Neuronal stem cell (in vitro differentiated cells): ENCODE data around the gene HBP1.

Experiments used
- DNase-seq: peaks from one replicate; pipeline ENCODE4 v3.0.0-alpha.2; 2013; ENCODE audit warnings: low spot score
- H2AFZ ChIP-seq: one replicate; pipeline ENCODE4 v1.6.1; 2013; ENCODE audit warnings: mild to moderate bottlenecking, low read length, inconsistent platforms
- H2AK5ac ChIP-seq: 2 replicates; pipeline ENCODE4 v1.6.1; 2013; ENCODE audit warnings: low read depth, mild to moderate bottlenecking, inconsistent platforms, low read length, moderate library complexity, mixed read lengths
- H2BK120ac ChIP-seq: 2 replicates; pipeline ENCODE4 v1.6.1; 2013; ENCODE audit warnings: low read depth, mild to moderate bottlenecking, inconsistent platforms, low read length, moderate library complexity, mixed read lengths
- H2BK12ac ChIP-seq: one replicate; pipeline ENCODE4 v1.6.1; 2013; ENCODE audit warnings: low read length, inconsistent platforms
- H2BK15ac ChIP-seq: 2 replicates; pipeline ENCODE4 v1.6.1; 2013; ENCODE audit warnings: mild to moderate bottlenecking, low read length, inconsistent platforms, mixed read lengths
- H2BK5ac ChIP-seq: one replicate; pipeline ENCODE4 v1.6.1; 2013; ENCODE audit warnings: inconsistent platforms, mild to moderate bottlenecking, low read length, moderate library complexity
- H3K14ac ChIP-seq: one replicate; pipeline ENCODE4 v1.6.1; 2013; ENCODE audit warnings: low read length, inconsistent platforms
- H3K18ac ChIP-seq: 2 replicates; pipeline ENCODE4 v1.6.1; 2013; ENCODE audit warnings: low read length, inconsistent platforms
- H3K23ac ChIP-seq: 2 replicates; pipeline ENCODE4 v1.6.1; 2013; ENCODE audit warnings: low read depth, mild to moderate bottlenecking, mixed read lengths, low read length, inconsistent platforms; ENCODE audit not compliant: poor library complexity
- H3K27ac ChIP-seq: replicated peaks from 3 replicates; pipeline ENCODE4 v1.5.1; 2013; ENCODE audit warnings: low read length, inconsistent platforms
- H3K27me3 ChIP-seq, 3 experiments: 2 replicates each; pipeline ENCODE4 v1.6.1; 2013; ENCODE audit warnings: low read length in 3 of 3, mild to moderate bottlenecking in 2 of 3, inconsistent platforms in 1 of 3, low read depth in 1 of 3, mixed read lengths in 1 of 3, moderate library complexity in 1 of 3; ENCODE audit not compliant: control insufficient read depth in 3 of 3, insufficient read depth in 3 of 3
- H3K36me3 ChIP-seq, 2 donors: replicated peaks in 1 of 2; 2 replicates each; pipeline ENCODE4 v1.6.1; 2013; ENCODE audit warnings: low read length in 2 of 2; ENCODE audit not compliant: control insufficient read depth in 2 of 2, insufficient read depth in 2 of 2
- H3K4ac ChIP-seq: 2 replicates; pipeline ENCODE4 v1.6.1; 2013; ENCODE audit warnings: inconsistent platforms, mild to moderate bottlenecking, low read length, moderate library complexity
- H3K4me1 ChIP-seq, 2 donors: 1 replicate in 1 of 2; 2 replicates in 1 of 2; pipeline ENCODE4 v1.6.1; 2013; ENCODE audit warnings: low read length in 2 of 2, low read depth in 1 of 2; ENCODE audit not compliant: control insufficient read depth in 2 of 2, insufficient read depth in 1 of 2
- H3K4me2 ChIP-seq: one replicate; pipeline ENCODE4 v1.6.1; 2013; ENCODE audit warnings: mild to moderate bottlenecking, low read length, inconsistent platforms; ENCODE audit not compliant: insufficient read depth, poor library complexity, severe bottlenecking
- H3K4me3 ChIP-seq, 2 donors: 2 replicates each; pipeline ENCODE4 v1.5.1; 2013; ENCODE audit warnings: low read length in 2 of 2, mild to moderate bottlenecking in 2 of 2, inconsistent platforms in 1 of 2, moderate library complexity in 1 of 2
- H3K79me1 ChIP-seq: one replicate; pipeline ENCODE4 v1.6.1; 2013; ENCODE audit warnings: low read depth, mild to moderate bottlenecking, inconsistent platforms, low read length, moderate library complexity
- H3K9ac ChIP-seq: one replicate; pipeline ENCODE4 v1.6.1; 2013; ENCODE audit warnings: mild to moderate bottlenecking, low read depth, low read length, inconsistent platforms; ENCODE audit not compliant: poor library complexity
- H3K9me3 ChIP-seq, 2 donors: replicated peaks in 1 of 2; 2 replicates each; pipeline versions ENCODE3 to v1.6.1; 2013; ENCODE audit warnings: low read length in 2 of 2, mild to moderate bottlenecking in 2 of 2, inconsistent platforms in 1 of 2, low read depth in 1 of 2, mixed read lengths in 1 of 2, moderate library complexity in 1 of 2; ENCODE audit not compliant: control insufficient read depth in 2 of 2, insufficient read depth in 1 of 2
- H4K8ac ChIP-seq: one replicate; pipeline ENCODE4 v1.6.1; 2013; ENCODE audit warnings: low read depth, mild to moderate bottlenecking, inconsistent platforms, low read length, moderate library complexity
- H4K91ac ChIP-seq: one replicate; pipeline ENCODE4 v1.6.1; 2013; ENCODE audit warnings: low read length, low read depth, mild to moderate bottlenecking, inconsistent platforms; ENCODE audit not compliant: poor library complexity
- WGBS, 2 donors: extraction: QIAGEN DNeasy Blood & Tissue Kit; methylation state at CpG; one replicate each; pipeline ENCODE4 v1.1.7; 2013; ENCODE audit warnings: missing lambda C conversion rate in 2 of 2, mixed read lengths in 1 of 2; ENCODE audit not compliant: insufficient read length in 2 of 2, insufficient replicate concordance in 1 of 2; ENCODE audit errors: extremely low coverage in 2 of 2; 5-methylcytosine and 5-hydroxymethylcytosine counted together

The HBP1 gene

GRCh38 chr7:107173691-107174406, 5.0 kb downstream of the HBP1 start:
- no peak overlapping the region for H3K4me2 ChIP-seq
- H3K18ac ChIP-seq, result no peak overlapping the region
- WGBS, 2 donors, result no CpG with 5 or more reads among the region's 4 CpGs
- H3K14ac ChIP-seq, result no peak overlapping the region
- no peak overlapping the region for H2BK120ac ChIP-seq
- H3K9me3 ChIP-seq, result no peaks in the 10 kb centered on the region
- H3K79me1 ChIP-seq, result peaks cover 1% of the 10 kb centered on the region
- H3K36me3 ChIP-seq, result no peaks in the 10 kb centered on the region
- H3K27ac ChIP-seq, result no peak overlapping the region
- no peak overlapping the region for H2AK5ac ChIP-seq
- no peak for DNase-seq
- no peak overlapping the region for H3K9ac ChIP-seq
- H3K4me1 ChIP-seq, result peaks cover 3 to 15% of the 10 kb centered on the region in 2 donors
- H2BK12ac ChIP-seq, result no peak overlapping the region
- H3K27me3 ChIP-seq, result no peaks in the 10 kb centered on the region
- H2AFZ ChIP-seq, result no peak overlapping the region
- no peak overlapping the region for H3K4me3 ChIP-seq
- no peak overlapping the region for H3K23ac ChIP-seq
- no peak overlapping the region for H4K91ac ChIP-seq
- no peak overlapping the region for H4K8ac ChIP-seq
- no peak overlapping the region for H2BK15ac ChIP-seq
- no peak overlapping the region for H3K4ac ChIP-seq
- no peak overlapping the region for H2BK5ac ChIP-seq

GRCh38 chr7:107179326-107180164, 10.7 kb downstream of the HBP1 start:
- no peak overlapping the region for H2BK12ac ChIP-seq
- no peak for DNase-seq
- H4K8ac ChIP-seq, result no peak overlapping the region
- H2BK15ac ChIP-seq, result no peak overlapping the region
- no peaks in the 10 kb centered on the region for H3K27me3 ChIP-seq
- H2AK5ac ChIP-seq, result no peak overlapping the region
- no peak overlapping the region for H3K23ac ChIP-seq
- H3K4me2 ChIP-seq, result no peak overlapping the region
- H4K91ac ChIP-seq, result no peak overlapping the region
- no peak overlapping the region for H3K14ac ChIP-seq
- no peak overlapping the region for H3K4ac ChIP-seq
- no peak overlapping the region for H3K9ac ChIP-seq
- H3K4me3 ChIP-seq, result no peak overlapping the region
- H3K79me1 ChIP-seq, result no peaks in the 10 kb centered on the region
- no peak overlapping the region for H3K27ac ChIP-seq
- no peak overlapping the region for H2AFZ ChIP-seq
- peaks cover 0 to under 1% of the 10 kb centered on the region in 2 donors for H3K4me1 ChIP-seq
- H2BK120ac ChIP-seq, result no peak overlapping the region
- no CpG with 5 or more reads among the region's 14 CpGs for WGBS, 2 donors
- H3K36me3 ChIP-seq, result peaks cover 2 to 49% of the 10 kb centered on the region in 2 donors
- no peak overlapping the region for H3K18ac ChIP-seq
- no peak overlapping the region for H2BK5ac ChIP-seq
- no peaks in the 10 kb centered on the region for H3K9me3 ChIP-seq

- H3K4ac ChIP-seq, result no peak overlapping the region
- no peak overlapping the region for H2BK5ac ChIP-seq
- peaks cover 2 to 57% of the 10 kb centered on the region in 2 donors for H3K36me3 ChIP-seq
- no peak overlapping the region for H2BK120ac ChIP-seq
- H3K27ac ChIP-seq, result no peak overlapping the region
- no peak overlapping the region for H3K23ac ChIP-seq
- H3K14ac ChIP-seq, result no peak overlapping the region
- H3K27me3 ChIP-seq, result no peaks in the 10 kb centered on the region
- no peak overlapping the region for H4K91ac ChIP-seq
- H2AK5ac ChIP-seq, result no peak overlapping the region
- H3K4me2 ChIP-seq, result no peak overlapping the region
- no peaks in the 10 kb centered on the region for H3K79me1 ChIP-seq
- no peak overlapping the region for H3K9ac ChIP-seq
- H3K4me3 ChIP-seq, result no peak overlapping the region
- H4K8ac ChIP-seq, result no peak overlapping the region
- H3K18ac ChIP-seq, result no peak overlapping the region
- H3K9me3 ChIP-seq, result no peaks in the 10 kb centered on the region
- no peaks in the 10 kb centered on the region for H3K4me1 ChIP-seq
- no peak for DNase-seq
- H2AFZ ChIP-seq, result no peak overlapping the region
- no peak overlapping the region for H2BK12ac ChIP-seq
- no peak overlapping the region for H2BK15ac ChIP-seq
- WGBS, 2 donors, result no CpG with 5 or more reads among the region's 1 CpG
Observed at GRCh38 chr7:107180378-107180777, 11.6 kb downstream of the HBP1 start.

- Histone ChIP-seq H3K9me3 (no peaks in the 10 kb centered on the region), H3K4ac (no peak overlapping the region), H3K23ac (no peak overlapping the region), H2BK5ac (no peak overlapping the region), H3K9ac (no peak overlapping the region), H3K27ac (no peak overlapping the region), H3K79me1 (no peaks in the 10 kb centered on the region), H4K91ac (no peak overlapping the region), H3K14ac (no peak overlapping the region), H3K18ac (no peak overlapping the region), H3K4me3 (no peak overlapping the region), H4K8ac (no peak overlapping the region), H2AK5ac (no peak overlapping the region), H2BK12ac (no peak overlapping the region), H3K4me1 (no peaks in the 10 kb centered on the region), H3K36me3 (peaks cover 2 to 65% of the 10 kb centered on the region in 2 donors), H2BK15ac (no peak overlapping the region), H2AFZ (no peak overlapping the region), H3K27me3 (no peaks in the 10 kb centered on the region), H2BK120ac (no peak overlapping the region), H3K4me2 (no peak overlapping the region)
- no peak for DNase-seq
- WGBS, 2 donors, result no CpG with 5 or more reads among the region's 5 CpGs
Observed at GRCh38 chr7:107181172-107181571, 12.4 kb downstream of the HBP1 start.
